ENCODE results near the gene LCLAT1. TPM values are rescaled to one million over a fixed set of nuclear protein-coding genes. Genes with fewer than 3 reads are reported as not detected.

Gene LCLAT1
- total RNA-seq, 1 experiment from 2014 or later, result 24.9 TPM

DNA sequence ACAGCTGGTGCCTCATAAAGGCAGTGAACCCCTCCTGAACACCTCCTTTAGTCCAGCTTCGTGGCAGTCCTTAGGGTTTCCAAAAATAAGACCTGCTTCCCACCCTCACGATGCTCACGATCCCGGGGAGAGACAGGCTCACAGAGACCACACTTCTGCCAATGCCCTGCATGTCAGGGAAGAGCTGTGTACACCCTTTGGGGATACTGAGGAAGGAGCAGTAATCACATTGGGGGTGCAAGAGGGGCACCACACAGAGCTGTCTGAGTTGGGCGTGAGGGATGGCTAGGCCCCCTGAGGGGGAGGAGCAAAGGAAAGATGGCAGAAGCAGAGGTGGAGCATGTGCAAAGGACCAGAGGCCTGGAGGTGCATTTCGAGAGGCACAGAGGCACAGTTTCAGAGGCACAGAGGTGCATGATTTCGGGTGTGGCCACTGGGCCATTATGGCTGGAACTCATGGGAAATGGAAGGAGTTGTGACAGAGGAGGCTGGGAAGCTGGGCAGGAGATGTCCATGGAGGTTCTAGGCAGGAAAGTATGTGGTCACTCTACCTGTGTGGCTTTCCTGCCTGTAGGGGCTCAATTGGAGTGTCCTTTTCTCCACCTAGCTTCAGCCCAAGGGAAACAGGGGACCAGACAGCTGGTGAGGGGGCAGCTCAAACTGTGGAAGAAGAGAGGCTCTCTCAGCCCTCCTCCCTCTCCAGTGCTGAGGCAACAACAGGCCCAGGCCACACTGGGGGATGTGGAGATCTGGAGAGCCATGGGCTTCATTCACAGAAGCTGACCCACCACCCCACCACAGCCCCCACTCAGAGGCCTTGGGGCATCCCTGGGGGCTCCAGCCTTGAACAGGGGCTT, 244.3 kb downstream of the LCLAT1 start:
- no peak for DNase-seq (ENCODE audit: low read depth)

DNA sequence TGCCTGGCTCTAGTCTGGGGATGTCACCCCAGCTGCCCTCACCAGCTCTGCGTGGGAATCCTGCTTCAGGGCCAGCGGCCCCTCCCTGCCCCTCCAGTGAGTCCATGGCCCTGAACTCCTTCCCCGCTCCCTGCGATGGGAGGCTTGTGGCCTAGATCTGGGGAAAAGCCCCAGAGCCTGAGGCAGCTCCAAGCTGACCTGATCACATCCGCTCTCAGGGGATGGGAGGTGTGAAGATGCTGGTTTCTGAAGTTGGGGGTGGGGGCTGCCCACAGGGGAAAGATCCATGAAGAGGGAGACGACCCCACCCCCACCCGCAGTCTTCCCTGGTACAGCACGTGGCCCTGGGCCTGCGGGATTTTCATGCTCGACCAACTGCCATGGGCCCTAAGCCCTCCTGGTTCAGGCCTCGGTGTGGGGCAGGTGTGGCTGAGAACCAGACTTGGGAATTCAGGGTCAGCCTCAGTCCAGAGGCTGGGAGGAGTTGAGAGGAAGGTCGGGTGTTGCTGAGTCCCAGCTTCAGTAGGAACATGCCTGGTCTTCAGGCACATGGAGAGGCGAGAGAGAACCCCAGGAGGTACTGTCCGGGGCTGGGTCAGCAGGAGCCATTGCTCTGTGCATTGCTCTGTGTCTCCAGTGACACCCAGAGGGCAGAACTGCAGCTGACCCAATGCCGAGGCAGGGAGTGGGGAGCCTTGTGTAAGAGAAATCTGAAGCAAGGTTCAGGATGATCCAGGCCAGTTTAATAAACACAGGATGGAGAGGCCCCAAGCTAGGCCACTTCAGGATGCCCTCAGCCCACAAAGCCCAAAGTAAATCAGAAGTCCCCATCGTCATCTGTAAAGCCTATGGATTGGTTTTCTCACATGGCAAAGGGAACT, 245.1 kb downstream of the LCLAT1 start:
- peak; percentile 38 for DNase-seq (ENCODE audit: low read depth)

DNA sequence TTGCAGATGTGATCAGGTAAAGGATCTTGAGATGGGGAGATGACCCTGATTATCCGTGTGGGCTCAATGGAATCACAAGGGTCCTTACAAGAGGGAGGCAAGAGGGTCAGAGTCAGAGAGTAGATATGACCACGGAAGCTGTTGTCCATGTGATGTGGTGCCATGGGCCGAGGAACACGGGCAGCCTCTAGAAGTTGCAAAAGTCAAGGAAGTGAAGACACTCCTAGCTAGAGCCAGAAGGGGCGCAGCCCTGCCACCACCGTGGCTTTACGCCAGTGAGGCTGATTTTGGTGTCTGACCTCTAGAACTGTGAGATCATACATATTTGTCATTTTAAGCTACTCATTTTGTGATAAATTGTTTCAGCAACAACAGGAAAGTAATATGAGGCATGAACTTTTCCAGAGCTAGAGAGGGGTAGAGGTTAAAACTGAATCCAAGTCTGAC, 245.8 kb downstream of the LCLAT1 start:
- no peak for DNase-seq (ENCODE audit: low read depth)

Other genes starting within 250 kb of the LCLAT1 start
- 49.2 and 71.0 TPM in 2 replicates for gene LBH, start 215.7 kb upstream of the LCLAT1 start, total RNA-seq (2014; rRNA removed)

Measured in LHCN-M2 (cell line).